IgD-negative memory B cell (primary cell): ENCODE data around the gene DNLZ. TPM values are rescaled to one million over a fixed set of nuclear protein-coding genes. Genes with fewer than 3 reads are reported as not detected.
A peak's percentile ranks its signal among the peaks of the same experiment; 100 is the strongest.
"Not testable (repeated sequence)": the region's sequence is repeated elsewhere in the genome, so short reads cannot be mapped to it uniquely, and the experiment has no call there.

Source experiments
- H3K27ac Mint-ChIP-seq, 3 donors: one replicate each; pipeline ENCODE4 v1.8.0; 2020 to 2022; ENCODE audit warnings: mild to moderate bottlenecking in 3 of 3, mixed read lengths in 3 of 3, moderate library complexity in 1 of 3
- H3K27me3 Mint-ChIP-seq: one replicate; pipeline ENCODE4 v1.8.0; 2021; ENCODE audit warnings: mixed read lengths
- H3K36me3 Mint-ChIP-seq: one replicate; pipeline ENCODE4 v1.8.0; 2020; ENCODE audit warnings: mild to moderate bottlenecking, mixed read lengths
- H3K4me1 Mint-ChIP-seq, 3 donors: one replicate each; pipeline ENCODE4 v1.8.0; 2020 to 2022; ENCODE audit warnings: mixed read lengths in 3 of 3, mild to moderate bottlenecking in 1 of 3
- H3K4me3 Mint-ChIP-seq, 4 donors: one replicate each; pipeline ENCODE4 v1.8.0; 2020 to 2022; ENCODE audit warnings: mild to moderate bottlenecking in 4 of 4, mixed read lengths in 4 of 4, moderate library complexity in 3 of 4
- H3K9me3 Mint-ChIP-seq, 3 donors: one replicate each; pipeline ENCODE4 v1.8.0; 2020 to 2021; ENCODE audit warnings: mixed read lengths in 3 of 3, mild to moderate bottlenecking in 1 of 3
- polyA plus RNA-seq: library from polyadenylated mRNA; unstranded; fragments of 300-500 nt; fragmentation: Illumina TruSeq; gene quantifications from one replicate; pipeline ENCODE4 v1.2.3, GENCODE V29; 2021

The DNLZ gene
- polyA plus RNA-seq, result 78.0 TPM

GRCh38 chr9:136363106-136363948 lies at the start of gene DNLZ:
DNLZ (minus strand) TSS chr9:136363744; CDS start chr9:136363714, 30 bp downstream.
- H3K27me3 Mint-ChIP-seq, result no peaks in the 10 kb centered on the region
- peak within 1 kb of the TSS; percentile 67 to 92 (median 77) for H3K27ac Mint-ChIP-seq
- no peaks in the 10 kb centered on the region for H3K36me3 Mint-ChIP-seq
- peaks cover 0 to 3% (median 1%) of the 10 kb centered on the region in 3 donors for H3K4me1 Mint-ChIP-seq
- H3K4me3 Mint-ChIP-seq, result peak within 1 kb of the TSS; percentile 87 to 94 (median 90)
- H3K9me3 Mint-ChIP-seq, result no peaks in the 10 kb centered on the region

- H3K27me3 Mint-ChIP-seq, result no peaks in the 10 kb centered on the region
- H3K36me3 Mint-ChIP-seq, result peaks cover 4% of the 10 kb centered on the region
- H3K27ac Mint-ChIP-seq, result peak overlapping the region in 1 of 3 donors; percentile 50
- no peaks in the 10 kb centered on the region for H3K9me3 Mint-ChIP-seq
- H3K4me3 Mint-ChIP-seq, result peak overlapping the region in 1 of 4 donors; percentile 64
- H3K4me1 Mint-ChIP-seq, result peaks cover 21 to 23% (median 21%) of the 10 kb centered on the region in 3 donors
Observed at GRCh38 chr9:136412962-136413361, 49.4 kb upstream of the DNLZ start.

- no peaks in the 10 kb centered on the region for H3K27me3 Mint-ChIP-seq
- peak overlapping the region; percentile 89 to 96 (median 95) for H3K27ac Mint-ChIP-seq
- peak overlapping the region; percentile 89 to 95 (median 92) for H3K4me3 Mint-ChIP-seq
- peaks cover 21 to 27% (median 23%) of the 10 kb centered on the region in 3 donors for H3K4me1 Mint-ChIP-seq
- no peaks in the 10 kb centered on the region for H3K9me3 Mint-ChIP-seq
- peaks cover 4% of the 10 kb centered on the region for H3K36me3 Mint-ChIP-seq
Observed at GRCh38 chr9:136411378-136411777, 47.8 kb upstream of the DNLZ start.

DNA sequence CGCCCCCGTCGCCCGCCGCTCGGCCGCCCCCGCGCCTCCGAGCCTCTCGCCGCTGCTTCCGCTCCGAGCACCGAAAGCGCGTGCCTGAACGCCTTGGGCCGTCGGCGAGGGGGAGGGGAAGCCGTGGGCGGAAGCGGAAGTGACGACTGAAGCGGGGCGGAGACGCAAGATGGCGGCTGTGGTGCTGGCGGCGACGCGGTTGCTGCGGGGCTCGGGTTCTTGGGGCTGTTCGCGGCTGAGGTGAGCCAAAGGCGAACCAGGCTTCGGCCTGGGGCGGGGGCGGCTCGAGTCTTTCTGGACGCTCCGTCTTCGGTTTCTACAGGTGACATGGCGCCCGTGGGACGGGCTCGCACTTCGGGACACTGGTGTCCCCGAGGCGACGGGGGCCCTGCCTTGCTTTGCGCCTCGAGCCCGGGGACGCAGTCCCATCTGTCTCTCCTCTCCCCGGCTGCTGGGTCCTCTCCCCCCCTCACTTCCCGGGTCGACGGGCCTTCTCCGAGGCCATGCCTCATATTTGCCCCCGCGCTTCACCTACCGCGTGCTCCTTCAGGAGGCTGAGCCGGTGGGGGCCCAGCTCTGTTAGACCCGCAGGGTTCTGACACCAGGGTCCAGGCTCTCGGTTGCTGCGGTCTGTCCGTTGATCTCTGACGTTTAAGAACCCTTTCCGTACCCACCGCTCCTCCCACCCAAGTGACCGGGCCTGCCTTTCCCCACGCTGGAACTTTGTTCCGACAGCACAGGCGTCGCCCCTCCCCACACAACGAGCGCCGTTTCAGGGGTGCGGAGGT lies 47.1 kb upstream of the DNLZ start, which contains the start of the genes ENTR1 and PMPCA:
Gene ENTR1 (minus strand): TSS at position 115 of the 788 bp plus-strand sequence. CDS start 217 bp downstream, outside the sequence.
Gene PMPCA (plus strand): TSS at position 159 of the 788 bp plus-strand sequence. CDS start 11 bp downstream, at position 170.
- H3K27me3 Mint-ChIP-seq, result no peaks in the 10 kb centered on the region
- H3K4me1 Mint-ChIP-seq, result peaks cover 21 to 27% (median 24%) of the 10 kb centered on the region in 3 donors
- peak within 1 kb of the TSS; percentile 89 to 96 (median 95) for H3K27ac Mint-ChIP-seq
- H3K9me3 Mint-ChIP-seq, result no peaks in the 10 kb centered on the region
- H3K36me3 Mint-ChIP-seq, result peaks cover 4% of the 10 kb centered on the region
- peak within 1 kb of the TSS; percentile 89 to 95 (median 94) for H3K4me3 Mint-ChIP-seq

GRCh38 chr9:136409557-136410455 lies 46.3 kb upstream of the DNLZ start:
- peak overlapping the region; percentile 71 to 89 (median 89) for H3K27ac Mint-ChIP-seq
- H3K27me3 Mint-ChIP-seq, result no peaks in the 10 kb centered on the region
- H3K4me1 Mint-ChIP-seq, result peaks cover 24 to 31% (median 30%) of the 10 kb centered on the region in 3 donors
- no peaks in the 10 kb centered on the region for H3K9me3 Mint-ChIP-seq
- H3K36me3 Mint-ChIP-seq, result peaks cover 4% of the 10 kb centered on the region
- peak overlapping the region; percentile 89 to 95 (median 94) for H3K4me3 Mint-ChIP-seq

GRCh38 chr9:136407911-136408310 lies 44.4 kb upstream of the DNLZ start:
- no peaks in the 10 kb centered on the region for H3K27me3 Mint-ChIP-seq
- peaks cover 4% of the 10 kb centered on the region for H3K36me3 Mint-ChIP-seq
- peaks cover 40 to 44% (median 44%) of the 10 kb centered on the region in 3 donors for H3K4me1 Mint-ChIP-seq
- no peaks in the 10 kb centered on the region for H3K9me3 Mint-ChIP-seq
- peak overlapping the region in 3 of 4 donors; percentile 27 to 85 (median 76) for H3K4me3 Mint-ChIP-seq
- peak overlapping the region in 1 of 3 donors; percentile 60 for H3K27ac Mint-ChIP-seq

DNA sequence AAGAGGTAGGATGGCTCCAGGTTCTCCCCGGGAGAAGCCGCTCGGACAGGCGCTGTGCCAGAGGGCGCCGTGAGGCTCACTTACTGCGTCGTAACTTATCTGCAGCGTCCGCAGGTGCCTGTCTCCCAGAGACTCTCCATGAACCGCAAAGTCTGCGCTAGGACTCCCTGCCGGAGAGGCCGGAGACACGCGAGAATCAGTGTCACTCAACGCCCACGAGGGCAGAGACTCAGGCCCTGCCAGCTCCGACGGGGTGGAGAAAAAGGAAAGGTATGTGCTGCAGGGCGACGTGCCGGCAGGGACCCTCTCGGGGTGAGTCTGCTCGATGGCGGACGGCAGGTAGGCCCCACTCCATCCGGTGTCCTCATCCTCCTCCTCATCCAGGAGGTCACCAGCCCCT lies 43.5 kb upstream of the DNLZ start:
- H3K4me1 Mint-ChIP-seq, result peaks cover 38 to 47% (median 42%) of the 10 kb centered on the region in 3 donors
- not testable (repeated sequence) for H3K9me3 Mint-ChIP-seq, H3K36me3 Mint-ChIP-seq, H3K27me3 Mint-ChIP-seq
- H3K27ac Mint-ChIP-seq, result peak overlapping the region in 1 of 3 donors; percentile 73
- peak overlapping the region in 2 of 4 donors; percentile 22 to 85 for H3K4me3 Mint-ChIP-seq

GRCh38 chr9:136405904-136406303 lies 42.4 kb upstream of the DNLZ start:
- H3K9me3 Mint-ChIP-seq, H3K27me3 Mint-ChIP-seq, H3K27ac Mint-ChIP-seq, H3K36me3 Mint-ChIP-seq: not testable (repeated sequence)
- Mint-ChIP-seq H3K4me1 (peaks cover 28 to 39% (median 37%) of the 10 kb centered on the region in 3 donors), H3K4me3 (peak overlapping the region in 2 of 4 donors; percentile 18 to 78)

- H3K9me3 Mint-ChIP-seq, result no peaks in the 10 kb centered on the region
- H3K4me3 Mint-ChIP-seq, result peak overlapping the region in 1 of 4 donors; percentile 78
- peaks cover 7% of the 10 kb centered on the region for H3K36me3 Mint-ChIP-seq
- H3K4me1 Mint-ChIP-seq, result peaks cover 28 to 39% (median 37%) of the 10 kb centered on the region in 3 donors
- no peak overlapping the region for H3K27ac Mint-ChIP-seq
- no peaks in the 10 kb centered on the region for H3K27me3 Mint-ChIP-seq
Observed at GRCh38 chr9:136405481-136405880, 41.9 kb upstream of the DNLZ start.

DNA sequence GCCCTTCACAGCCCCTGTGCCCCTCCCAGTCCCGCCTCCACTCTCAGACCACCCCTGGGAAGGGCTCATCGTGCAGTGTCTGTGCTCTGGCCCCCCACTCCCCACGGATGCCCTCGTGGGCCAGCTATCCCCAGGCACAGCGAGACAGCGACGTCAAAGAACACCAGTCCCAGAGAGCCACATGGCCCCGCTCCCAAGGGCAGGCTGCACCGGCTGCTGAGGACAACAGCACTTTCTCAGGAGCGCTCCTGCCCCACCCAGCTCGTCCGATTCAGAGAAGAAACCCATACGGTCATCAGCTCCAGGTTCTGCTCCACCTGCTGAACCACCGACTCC lies 41.2 kb upstream of the DNLZ start:
- H3K27me3 Mint-ChIP-seq, result no peaks in the 10 kb centered on the region
- peaks cover 28 to 37% (median 35%) of the 10 kb centered on the region in 3 donors for H3K4me1 Mint-ChIP-seq
- peak overlapping the region; percentile 71 to 94 (median 92) for H3K27ac Mint-ChIP-seq
- peaks cover 7% of the 10 kb centered on the region for H3K36me3 Mint-ChIP-seq
- H3K4me3 Mint-ChIP-seq, result peak overlapping the region in 3 of 4 donors; percentile 75 to 88 (median 87)
- H3K9me3 Mint-ChIP-seq, result no peaks in the 10 kb centered on the region

GRCh38 chr9:136403915-136404800 lies 40.6 kb upstream of the DNLZ start:
- peaks cover 7% of the 10 kb centered on the region for H3K36me3 Mint-ChIP-seq
- no peaks in the 10 kb centered on the region for H3K9me3 Mint-ChIP-seq
- peak overlapping the region; percentile 61 to 88 (median 85) for H3K4me3 Mint-ChIP-seq
- H3K27me3 Mint-ChIP-seq, result no peaks in the 10 kb centered on the region
- peaks cover 28 to 34% (median 31%) of the 10 kb centered on the region in 3 donors for H3K4me1 Mint-ChIP-seq
- peak overlapping the region; percentile 71 to 94 (median 92) for H3K27ac Mint-ChIP-seq

GRCh38 chr9:136403538-136403914 lies 40.0 kb upstream of the DNLZ start:
- no peaks in the 10 kb centered on the region for H3K27me3 Mint-ChIP-seq
- H3K4me1 Mint-ChIP-seq, result peaks cover 27 to 35% (median 29%) of the 10 kb centered on the region in 3 donors
- peaks cover 3% of the 10 kb centered on the region for H3K36me3 Mint-ChIP-seq
- peak overlapping the region in 2 of 3 donors; percentile 92 to 94 for H3K27ac Mint-ChIP-seq
- H3K9me3 Mint-ChIP-seq, result no peaks in the 10 kb centered on the region
- H3K4me3 Mint-ChIP-seq, result peak overlapping the region; percentile 61 to 87 (median 82)

DNA sequence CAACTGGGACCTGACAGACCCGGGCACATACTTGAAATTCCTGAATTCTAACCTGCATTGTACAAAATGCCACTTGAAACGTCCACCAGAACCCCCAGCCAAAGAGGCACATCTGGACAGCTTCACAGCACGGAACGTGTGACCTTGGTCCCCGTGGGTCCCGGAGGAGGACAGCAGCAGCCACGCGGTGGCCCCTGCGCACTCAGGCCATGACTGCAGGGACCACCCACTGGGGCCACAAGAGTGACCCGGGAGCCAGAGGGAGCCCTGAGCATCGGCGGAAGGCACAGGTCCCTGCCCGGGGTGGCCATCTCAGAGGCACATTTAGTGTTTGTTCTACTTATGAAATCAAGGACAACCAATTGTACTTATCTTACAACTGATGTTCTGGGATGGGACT lies 38.5 kb upstream of the DNLZ start:
- Mint-ChIP-seq H3K27ac (peak overlapping the region in 1 of 3 donors; percentile 70), H3K4me3 (peak overlapping the region in 2 of 4 donors; percentile 66 to 81), H3K9me3 (no peaks in the 10 kb centered on the region), H3K4me1 (peaks cover 25 to 36% (median 27%) of the 10 kb centered on the region in 3 donors), H3K36me3 (peaks cover 3% of the 10 kb centered on the region), H3K27me3 (no peaks in the 10 kb centered on the region)
